HG02938 (cell line): Measurements from ENCODE around the gene DPF3.

ENCODE experiments used
- ATAC-seq: cut with Tn5 transposase; IDR thresholded peaks from one replicate; pipeline ENCODE4 v1.9.1; 2021; ENCODE audit warnings: mild to moderate bottlenecking, moderate library complexity; ENCODE audit not compliant: unreplicated experiment

DPF3 gene

GRCh38 chr14:72722201-72722785 lies 171.6 kb downstream of the DPF3 start:
- no peak for ATAC-seq

GRCh38 chr14:72721083-72721482 lies 172.8 kb downstream of the DPF3 start:
- no peak for ATAC-seq

- ATAC-seq, result no peak
Observed at GRCh38 chr14:72717220-72717619, 176.7 kb downstream of the DPF3 start.

- ATAC-seq, result no peak
Observed at GRCh38 chr14:72716476-72716875, 177.4 kb downstream of the DPF3 start.

GRCh38 chr14:72715850-72716228 lies 178.1 kb downstream of the DPF3 start:
- ATAC-seq, result no peak

- no peak for ATAC-seq
Observed at GRCh38 chr14:72715215-72715849, 178.6 kb downstream of the DPF3 start.

DNA sequence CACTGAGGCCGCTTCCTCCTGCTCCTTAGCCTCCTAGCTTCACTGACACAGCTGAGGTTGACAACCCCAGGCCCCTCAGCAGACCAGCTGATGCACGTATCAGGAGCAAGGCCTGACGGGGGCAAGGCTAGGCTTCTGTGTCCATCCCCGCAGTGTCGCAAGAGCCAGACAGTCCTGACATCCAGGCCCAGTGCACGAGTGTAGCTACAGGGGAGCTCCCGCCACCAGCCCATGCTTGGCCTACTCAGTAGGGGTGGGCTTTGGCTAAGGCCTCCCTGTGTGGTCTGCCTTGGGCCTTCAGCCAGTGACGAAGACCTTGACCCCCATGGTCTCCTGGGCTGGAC lies 179.1 kb downstream of the DPF3 start:
- ATAC-seq, result no peak

DNA sequence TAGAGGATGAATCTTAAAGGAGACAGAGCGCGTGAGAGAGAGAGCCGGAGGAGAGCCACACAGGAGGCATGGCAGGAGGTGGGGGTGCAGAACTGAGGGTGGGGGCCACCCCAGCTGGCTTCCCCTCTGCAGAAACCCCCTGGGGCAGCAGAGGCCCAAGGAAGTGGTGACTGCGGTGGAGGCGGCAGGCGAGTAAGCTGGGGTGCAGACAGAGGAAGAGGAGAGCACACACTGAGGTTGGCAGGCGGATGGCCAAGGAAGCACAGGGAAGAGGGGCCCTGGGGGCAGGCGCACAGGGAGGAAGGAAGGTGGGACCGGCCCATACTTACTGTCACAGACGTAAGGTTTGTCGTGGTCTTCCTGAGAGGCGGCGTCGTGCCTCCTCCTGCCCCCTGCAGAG lies 179.8 kb downstream of the DPF3 start:
- no peak for ATAC-seq

DNA sequence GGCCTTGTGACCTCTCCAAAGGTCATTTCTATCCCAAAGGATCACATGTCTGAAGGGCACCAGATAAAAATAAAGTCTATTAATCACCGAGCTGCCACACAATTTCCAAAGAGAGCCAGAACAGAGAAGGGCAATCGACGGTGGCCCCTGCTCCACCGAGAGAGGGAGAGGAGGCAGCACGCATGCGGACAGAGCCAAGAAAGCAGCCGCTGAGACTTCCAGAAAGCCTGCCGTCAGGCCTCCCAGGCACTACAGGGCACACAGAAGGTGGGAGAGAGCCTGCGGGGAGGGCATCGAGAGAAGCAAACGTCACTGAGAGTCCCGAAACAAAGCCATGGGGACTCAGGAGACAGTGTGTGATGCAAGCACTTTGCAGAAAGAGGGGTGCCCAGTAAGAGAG lies 182.0 kb downstream of the DPF3 start:
- no peak for ATAC-seq

GRCh38 chr14:72709916-72710611 lies 183.8 kb downstream of the DPF3 start:
- no peak for ATAC-seq

DNA sequence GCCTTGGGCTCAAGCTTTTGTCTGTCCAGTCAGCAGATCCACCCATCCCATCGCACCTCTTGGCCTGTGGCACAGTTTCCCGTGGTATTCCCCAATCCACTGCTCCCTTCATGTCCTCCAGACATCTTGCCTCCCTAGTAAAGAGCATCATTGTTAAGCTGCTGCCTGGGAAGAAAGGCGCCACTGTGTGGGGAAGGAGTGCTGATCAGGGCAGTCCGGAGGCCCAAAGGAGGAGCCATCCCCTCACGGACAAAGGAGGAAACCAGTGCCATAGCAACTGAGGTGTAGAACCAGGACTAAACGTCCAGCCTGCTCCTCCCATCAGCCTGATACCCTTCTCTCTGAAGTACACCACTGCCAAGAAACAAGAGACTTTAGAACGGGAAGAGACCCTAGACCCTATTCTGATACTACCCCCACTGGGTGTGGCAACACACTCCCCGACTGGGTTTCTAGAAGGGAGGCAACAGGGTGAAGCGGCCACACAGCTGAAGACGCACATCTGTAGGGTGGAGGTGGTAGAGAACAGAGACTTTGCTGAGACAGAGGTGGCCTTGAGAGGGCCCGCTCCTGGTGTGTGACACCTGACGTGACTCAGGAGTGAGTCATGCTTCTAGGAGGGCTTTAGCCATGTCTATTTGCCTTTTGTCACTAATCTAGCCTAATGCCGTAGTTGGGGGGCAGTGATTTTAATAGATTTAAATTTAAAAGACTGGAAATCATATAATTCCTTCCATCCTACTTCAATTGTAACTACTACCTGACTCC lies 185.0 kb downstream of the DPF3 start:
- ATAC-seq, result no peak

- ATAC-seq, result no peak
Observed at GRCh38 chr14:72708222-72708621, 185.7 kb downstream of the DPF3 start.

GRCh38 chr14:72706485-72706884 lies 187.4 kb downstream of the DPF3 start:
- ATAC-seq, result no peak

- ATAC-seq, result no peak
Observed at GRCh38 chr14:72704502-72704901, 189.4 kb downstream of the DPF3 start.

DNA sequence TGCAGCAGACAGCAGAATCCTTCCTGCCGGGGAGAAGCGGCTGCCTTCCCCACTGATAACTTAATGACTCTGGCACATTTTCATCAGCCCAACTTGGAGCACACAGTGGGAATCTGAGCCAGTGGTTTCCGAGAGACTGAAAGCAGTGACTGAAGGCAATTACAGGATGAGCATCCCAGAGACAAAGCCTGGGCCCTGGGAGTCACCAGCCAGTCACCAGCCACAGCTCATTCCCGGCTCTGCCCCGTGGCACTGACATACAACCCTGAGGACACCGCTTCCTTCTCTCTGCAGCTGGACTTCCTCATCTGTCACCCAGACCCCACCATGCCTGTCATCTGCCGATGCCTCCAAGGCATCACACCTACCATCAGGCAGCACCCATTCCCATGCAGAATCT lies 192.3 kb downstream of the DPF3 start:
- ATAC-seq, result no peak

- no peak for ATAC-seq
Observed at GRCh38 chr14:72701237-72701565, 192.7 kb downstream of the DPF3 start.

GRCh38 chr14:72700338-72701236 lies 193.3 kb downstream of the DPF3 start:
- no peak for ATAC-seq

- no peak for ATAC-seq
Observed at GRCh38 chr14:72699852-72700257, 194.0 kb downstream of the DPF3 start.

- no peak for ATAC-seq
Observed at GRCh38 chr14:72699443-72699842, 194.5 kb downstream of the DPF3 start.

- ATAC-seq, result no peak
Observed at GRCh38 chr14:72692696-72693095, 201.2 kb downstream of the DPF3 start.

DNA sequence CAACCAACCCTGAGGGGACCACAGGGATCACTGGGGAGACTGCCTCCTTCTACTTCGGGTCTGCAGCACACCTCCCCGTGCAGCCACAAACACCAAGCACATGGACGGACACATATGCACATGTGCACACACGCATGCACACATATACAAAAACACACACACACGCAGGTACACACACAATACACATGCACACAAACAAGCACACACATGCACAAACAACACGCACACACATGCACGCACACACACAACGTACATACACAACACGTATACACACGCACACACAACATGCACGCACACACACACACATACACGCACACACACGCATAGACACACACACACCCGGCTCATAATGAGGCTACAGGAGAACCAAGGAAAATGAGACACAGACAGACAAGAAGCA lies 203.6 kb downstream of the DPF3 start:
- ATAC-seq, result no peak
